SK-N-SH treated with all-trans-retinoic acid at 6 μM for 48 hours (cell line): ENCODE results near the gene PAM16.

Experiments
- ARNTL ChIP-seq: fragments of 450-650 bp; formaldehyde crosslinking; IDR thresholded peaks from 2 replicates; pipeline ENCODE4 v1.5.0; 2020; ENCODE audit warnings: low read depth, mild to moderate bottlenecking, moderate library complexity, borderline replicate concordance
- CREB5 ChIP-seq: fragments of 250-450 bp; sonication (Bioruptor Pico); IDR thresholded peaks from 2 replicates; pipeline ENCODE4 v1.5.1; 2020; ENCODE audit warnings: low read depth, mild to moderate bottlenecking, moderate library complexity
- ESRRG ChIP-seq: fragments of 250-450 bp; sonication (Bioruptor Pico); IDR thresholded peaks from 2 replicates; pipeline ENCODE4 v1.6.1; 2021; ENCODE audit warnings: mild to moderate bottlenecking
- GLIS3 ChIP-seq: fragments of 250-450 bp; sonication (Bioruptor Pico); IDR thresholded peaks from 2 replicates; pipeline ENCODE4 v1.5.0; 2020; ENCODE audit warnings: mild to moderate bottlenecking, moderate library complexity
- RARB ChIP-seq: fragments of 250-450 bp; sonication (Bioruptor Pico); IDR thresholded peaks from 2 replicates; pipeline ENCODE4 v1.8.0; 2021; ENCODE audit warnings: mild to moderate bottlenecking, moderate library complexity
- TOX ChIP-seq: fragments of 250-450 bp; sonication (Bioruptor Pico); IDR thresholded peaks from 2 replicates; pipeline ENCODE4 v1.8.0; 2021; ENCODE audit warnings: mild to moderate bottlenecking, moderate library complexity, borderline replicate concordance
- ZFP3 ChIP-seq: fragments of 250-450 bp; sonication (Bioruptor Pico); IDR thresholded peaks from 2 replicates; pipeline ENCODE4 v1.5.0; 2020; ENCODE audit warnings: mild to moderate bottlenecking, moderate library complexity
- TF ChIP-seq, protein P1 (sequence below): fragments of 250-450 bp; sonication (Bioruptor Pico); IDR thresholded peaks from 2 replicates; pipeline ENCODE4 v1.5.0; 2020; ENCODE audit warnings: mild to moderate bottlenecking, moderate library complexity

GRCh38 chr16:4322121-4323052 lies 28.7 kb downstream of the PAM16 start:
- TF ChIP-seq ZFP3 (CRISPR knock-in tag) (no peak), GLIS3 (CRISPR knock-in tag) (no peak), RARB (CRISPR knock-in tag) (no peak), CREB5 (CRISPR knock-in tag) (no peak), TOX (CRISPR knock-in tag) (no peak), ARNTL (CRISPR knock-in tag) (no peak), ESRRG (CRISPR knock-in tag) (no peak)
- TF ChIP-seq, protein P1, sequence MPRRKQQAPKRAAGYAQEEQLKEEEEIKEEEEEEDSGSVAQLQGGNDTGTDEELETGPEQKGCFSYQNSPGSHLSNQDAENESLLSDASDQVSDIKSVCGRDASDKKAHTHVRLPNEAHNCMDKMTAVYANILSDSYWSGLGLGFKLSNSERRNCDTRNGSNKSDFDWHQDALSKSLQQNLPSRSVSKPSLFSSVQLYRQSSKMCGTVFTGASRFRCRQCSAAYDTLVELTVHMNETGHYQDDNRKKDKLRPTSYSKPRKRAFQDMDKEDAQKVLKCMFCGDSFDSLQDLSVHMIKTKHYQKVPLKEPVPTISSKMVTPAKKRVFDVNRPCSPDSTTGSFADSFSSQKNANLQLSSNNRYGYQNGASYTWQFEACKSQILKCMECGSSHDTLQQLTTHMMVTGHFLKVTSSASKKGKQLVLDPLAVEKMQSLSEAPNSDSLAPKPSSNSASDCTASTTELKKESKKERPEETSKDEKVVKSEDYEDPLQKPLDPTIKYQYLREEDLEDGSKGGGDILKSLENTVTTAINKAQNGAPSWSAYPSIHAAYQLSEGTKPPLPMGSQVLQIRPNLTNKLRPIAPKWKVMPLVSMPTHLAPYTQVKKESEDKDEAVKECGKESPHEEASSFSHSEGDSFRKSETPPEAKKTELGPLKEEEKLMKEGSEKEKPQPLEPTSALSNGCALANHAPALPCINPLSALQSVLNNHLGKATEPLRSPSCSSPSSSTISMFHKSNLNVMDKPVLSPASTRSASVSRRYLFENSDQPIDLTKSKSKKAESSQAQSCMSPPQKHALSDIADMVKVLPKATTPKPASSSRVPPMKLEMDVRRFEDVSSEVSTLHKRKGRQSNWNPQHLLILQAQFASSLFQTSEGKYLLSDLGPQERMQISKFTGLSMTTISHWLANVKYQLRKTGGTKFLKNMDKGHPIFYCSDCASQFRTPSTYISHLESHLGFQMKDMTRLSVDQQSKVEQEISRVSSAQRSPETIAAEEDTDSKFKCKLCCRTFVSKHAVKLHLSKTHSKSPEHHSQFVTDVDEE (CRISPR knock-in tag) = no peak
